GM12865 (cell line): Measurements from ENCODE around the gene TGIF1.

Experiments used
- DNase-seq: peaks from one replicate; pipeline ENCODE4 v3.0.0; 2010; ENCODE audit warnings: low read depth
- H3K4me3 ChIP-seq: 2 replicates; pipeline ENCODE4 v1.5.1; 2011; ENCODE audit warnings: mild to moderate bottlenecking, low read depth, low read length, control low read depth
- CTCF ChIP-seq: IDR thresholded peaks from 2 replicates; pipeline ENCODE4 v1.5.1; 2011; ENCODE audit warnings: low read length, control low read depth, low read depth, inconsistent platforms; ENCODE audit not compliant: insufficient read depth; ENCODE audit errors: missing control alignments

TGIF1 gene

DNA sequence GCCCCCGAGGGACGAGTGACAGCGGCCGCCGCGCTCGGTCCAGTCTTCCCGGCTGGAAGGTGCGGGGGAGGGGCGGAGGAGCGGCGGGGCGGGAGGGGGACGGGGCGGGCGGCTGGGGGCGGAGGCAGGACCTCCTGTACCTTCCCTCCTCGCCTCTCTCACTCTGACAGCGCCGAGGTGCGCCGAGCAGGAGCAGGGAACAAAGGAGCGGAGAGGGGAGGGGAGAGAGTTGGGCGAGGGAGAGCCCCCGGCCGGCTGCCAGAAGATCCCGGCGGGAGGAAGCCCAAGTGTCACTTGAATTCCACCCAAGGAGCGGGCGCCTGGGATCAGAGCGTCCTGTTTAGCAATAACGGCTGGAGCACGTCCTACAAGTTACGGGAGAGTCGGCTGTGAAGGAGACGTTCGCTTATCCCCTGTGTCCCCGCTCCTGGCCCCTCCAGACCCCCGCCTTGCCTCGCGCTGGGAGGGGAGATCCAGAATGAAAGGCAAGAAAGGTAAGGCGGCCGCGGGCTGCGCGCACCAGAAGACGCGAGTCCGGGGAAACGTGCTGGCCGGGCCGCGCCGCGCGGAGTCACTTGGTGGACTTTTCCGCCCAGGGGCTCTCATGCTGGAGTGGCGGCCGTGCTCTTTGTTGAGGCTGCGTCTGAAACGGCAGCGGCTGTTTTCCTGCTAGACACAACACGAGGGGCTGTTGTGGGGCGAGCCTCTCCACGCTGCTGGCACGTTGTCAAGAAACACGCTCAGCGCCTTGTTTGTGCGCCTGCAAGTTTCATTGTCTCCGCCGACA is at the start of gene TGIF1:
Gene TGIF1 (plus strand): TSS at position 161 of the 787 bp plus-strand sequence. CDS start 318 bp downstream, at position 479.
- peak within 1 kb of the TSS; percentile 78 for H3K4me3 ChIP-seq
- TF ChIP-seq CTCF: no peak
- peak; percentile 29 for DNase-seq

DNA sequence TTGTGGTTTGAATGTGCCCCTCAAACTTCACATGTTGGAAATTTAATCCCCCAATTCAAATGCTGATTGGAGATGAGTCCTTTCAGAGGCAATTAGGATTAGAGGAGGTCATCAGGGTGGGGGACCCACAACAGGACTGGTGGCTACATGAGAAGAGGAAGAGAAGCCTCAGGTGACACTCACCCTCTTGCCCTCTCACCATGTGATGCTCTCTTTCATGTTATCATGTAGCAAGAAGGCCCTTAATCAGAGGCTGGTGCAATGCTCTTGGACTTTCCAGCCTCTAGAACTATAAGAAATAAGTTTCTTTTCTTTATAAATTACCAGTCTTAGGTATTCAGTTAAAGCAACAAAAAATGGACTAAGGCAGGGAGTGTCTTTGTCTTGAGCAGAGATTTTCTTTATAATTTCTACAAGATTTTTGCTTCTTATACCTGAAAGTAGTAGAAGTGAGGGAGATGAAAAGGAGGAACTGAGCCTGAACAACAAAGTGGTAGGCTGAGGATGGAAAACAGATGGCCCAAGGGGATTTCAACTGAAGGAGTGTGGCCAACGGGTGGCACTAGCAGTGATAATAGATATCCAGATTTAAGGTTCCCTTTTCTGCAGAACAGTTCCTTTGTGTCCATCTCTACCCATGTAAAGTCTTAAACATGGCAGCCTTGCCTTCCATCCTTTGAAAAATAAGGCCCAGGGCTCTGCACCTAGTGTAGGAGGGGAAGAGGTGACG is 49.2 kb upstream of the TGIF1 start:
- no peak for DNase-seq
- no peak overlapping the region for H3K4me3 ChIP-seq
- no peak for TF ChIP-seq CTCF

- no peak overlapping the region for H3K4me3 ChIP-seq
- TF ChIP-seq CTCF: no peak
- peak; percentile 58 for DNase-seq
Observed at GRCh38 chr18:3401669-3402620, 48.0 kb upstream of the TGIF1 start.

DNA sequence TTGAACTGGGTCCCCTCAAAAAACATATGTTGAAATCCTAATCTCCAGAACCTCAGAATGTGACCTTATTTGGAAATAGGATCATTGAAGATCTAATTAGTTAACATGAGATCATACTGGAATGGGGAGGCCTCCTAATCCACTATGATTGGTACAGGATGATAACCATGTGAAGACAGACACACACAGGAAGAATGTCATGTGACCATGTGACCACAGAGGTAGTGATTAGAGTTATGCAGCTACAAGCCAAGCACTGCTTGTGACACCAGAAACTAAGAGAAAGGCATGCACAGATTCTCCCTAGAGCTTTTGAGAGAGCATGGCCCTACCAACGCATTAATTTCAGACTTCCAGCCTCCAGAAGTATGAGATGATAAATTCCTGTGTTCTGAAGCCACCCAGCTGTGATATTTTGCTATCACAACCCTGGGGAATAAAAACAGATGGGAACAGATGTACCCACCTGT is 47.0 kb upstream of the TGIF1 start:
- DNase-seq: peak; percentile 22
- TF ChIP-seq CTCF: no peak
- H3K4me3 ChIP-seq: no peak overlapping the region

DNA sequence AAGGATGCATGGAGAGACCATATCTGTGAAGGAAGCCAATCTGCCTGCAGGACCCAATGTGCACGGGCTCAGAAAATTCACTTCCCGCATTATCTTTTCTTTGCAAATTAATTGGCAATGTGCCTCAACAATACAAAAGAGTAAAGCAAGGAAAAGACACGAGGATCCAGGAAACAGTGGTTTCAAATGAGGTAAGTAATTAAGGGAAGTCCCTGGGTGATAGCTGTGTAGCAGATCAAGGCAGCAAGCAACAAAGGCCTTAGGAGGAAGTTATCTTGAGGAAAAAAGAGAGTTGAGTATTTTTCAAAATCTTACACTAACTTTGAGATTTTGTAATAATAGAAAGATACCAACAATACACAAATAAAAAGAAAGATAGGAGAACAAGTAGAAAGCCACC is 44.3 kb upstream of the TGIF1 start:
- H3K4me3 ChIP-seq: no peak overlapping the region
- DNase-seq: no peak
- TF ChIP-seq CTCF: no peak

DNA sequence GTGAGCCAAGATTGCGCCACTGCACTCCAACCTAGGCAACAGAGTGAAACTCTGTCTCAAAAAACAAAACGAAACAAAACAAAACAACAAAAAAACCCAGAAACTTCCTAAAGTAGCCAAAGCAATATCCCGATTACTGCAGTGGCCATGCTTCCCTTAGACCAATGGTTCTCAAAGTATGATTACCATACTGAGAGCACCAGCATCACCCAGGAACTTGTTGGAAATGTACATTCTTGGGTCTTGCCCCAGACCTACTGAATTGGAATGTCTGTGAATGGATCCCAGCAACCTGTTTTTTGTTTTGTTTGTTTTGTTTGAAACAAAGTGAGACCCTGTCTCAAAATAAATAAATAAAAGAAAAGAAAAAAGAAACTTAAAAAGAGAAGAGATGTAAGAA is 41.9 kb upstream of the TGIF1 start:
- TF ChIP-seq CTCF: no peak
- no peak for DNase-seq
- H3K4me3 ChIP-seq: no peak overlapping the region
